CD4-positive, alpha-beta T cell treated with Interleukin-10 for 1 hour (primary cell): ENCODE data around the gene KIFC3.
"Not testable (repeated sequence)": the region's sequence is repeated elsewhere in the genome, so short reads cannot be mapped to it uniquely, and the experiment has no call there.

Source experiments
- DNase-seq: peaks from one replicate; pipeline ENCODE4 v3.0.0-alpha.2; 2020

The KIFC3 gene

GRCh38 chr16:57801809-57802340 is 416 bp downstream of the KIFC3 start:
- no peak for DNase-seq

GRCh38 chr16:57801098-57801808 is 1.0 kb downstream of the KIFC3 start:
- DNase-seq, result no peak

DNA sequence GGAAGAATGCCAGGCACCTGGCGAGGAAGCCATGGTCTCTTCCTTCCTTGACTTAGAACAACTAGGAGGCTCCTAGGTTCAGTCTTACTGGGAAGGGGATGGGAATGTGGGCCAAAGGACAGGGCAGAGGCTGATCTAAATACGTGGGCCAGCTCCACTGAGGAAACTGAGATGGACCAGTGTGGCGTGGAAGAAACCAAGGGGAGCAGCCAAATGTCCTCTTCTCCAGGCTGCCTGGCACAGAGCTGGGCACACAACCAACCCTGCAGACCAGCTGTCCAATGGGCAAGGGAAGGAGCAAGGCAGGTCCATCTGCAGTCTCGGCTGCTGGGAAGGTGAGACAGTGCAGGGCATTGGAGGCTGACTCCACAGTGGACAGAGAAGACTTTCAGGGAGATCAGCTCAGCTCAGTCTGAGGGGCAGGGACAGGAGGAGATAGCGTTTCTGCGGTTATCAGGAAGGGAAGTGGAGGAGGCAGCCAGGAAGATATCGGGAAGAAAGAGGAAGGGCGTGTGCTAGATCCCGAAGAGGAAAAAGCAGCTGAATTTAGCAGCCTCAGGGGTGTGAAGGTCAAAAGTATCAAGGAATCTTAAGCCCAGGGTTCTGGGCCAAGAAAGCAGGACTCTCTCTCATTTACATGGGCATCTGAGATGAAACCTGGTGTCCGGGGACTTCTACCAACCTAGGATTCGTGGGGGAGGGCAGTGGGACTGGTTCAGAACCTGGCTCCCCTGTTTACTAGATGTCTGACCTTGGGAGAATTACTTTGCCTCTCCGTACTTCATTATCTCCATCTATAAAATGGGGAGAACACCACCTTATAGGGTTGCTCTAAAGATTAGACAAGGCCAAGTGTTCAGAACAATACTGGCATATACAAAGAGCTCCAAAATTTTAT is 1.8 kb downstream of the KIFC3 start:
- no peak for DNase-seq

DNA sequence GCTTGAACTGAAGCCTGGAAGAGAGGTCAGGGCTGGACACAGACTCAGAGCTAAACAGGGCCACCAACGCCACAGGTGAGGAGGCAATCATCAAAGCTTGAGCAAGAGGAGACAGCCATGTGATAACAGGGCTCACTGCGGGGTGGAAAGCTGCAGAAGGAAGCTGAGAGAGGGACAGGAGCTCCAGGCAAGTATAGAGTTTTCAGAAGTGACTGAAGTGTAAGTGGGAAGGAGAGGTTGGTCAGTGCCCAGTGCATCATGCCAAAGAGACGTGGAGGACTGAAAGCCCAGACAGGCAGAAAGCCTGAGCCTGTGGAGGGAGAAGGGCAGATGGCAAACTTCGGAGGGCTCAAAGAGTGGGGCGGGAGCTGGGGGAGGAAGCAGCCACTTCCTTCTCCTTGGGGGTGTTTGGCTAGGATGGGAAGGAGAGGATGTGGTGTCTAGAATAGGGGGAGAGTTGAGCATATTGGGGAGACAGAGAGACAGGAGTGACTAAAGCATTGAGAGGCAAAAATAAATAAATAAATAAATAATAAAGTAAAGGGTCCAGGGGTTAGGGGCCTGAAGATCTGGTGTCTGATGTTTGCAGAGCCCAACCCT is 2.6 kb downstream of the KIFC3 start:
- DNase-seq, result no peak

DNA sequence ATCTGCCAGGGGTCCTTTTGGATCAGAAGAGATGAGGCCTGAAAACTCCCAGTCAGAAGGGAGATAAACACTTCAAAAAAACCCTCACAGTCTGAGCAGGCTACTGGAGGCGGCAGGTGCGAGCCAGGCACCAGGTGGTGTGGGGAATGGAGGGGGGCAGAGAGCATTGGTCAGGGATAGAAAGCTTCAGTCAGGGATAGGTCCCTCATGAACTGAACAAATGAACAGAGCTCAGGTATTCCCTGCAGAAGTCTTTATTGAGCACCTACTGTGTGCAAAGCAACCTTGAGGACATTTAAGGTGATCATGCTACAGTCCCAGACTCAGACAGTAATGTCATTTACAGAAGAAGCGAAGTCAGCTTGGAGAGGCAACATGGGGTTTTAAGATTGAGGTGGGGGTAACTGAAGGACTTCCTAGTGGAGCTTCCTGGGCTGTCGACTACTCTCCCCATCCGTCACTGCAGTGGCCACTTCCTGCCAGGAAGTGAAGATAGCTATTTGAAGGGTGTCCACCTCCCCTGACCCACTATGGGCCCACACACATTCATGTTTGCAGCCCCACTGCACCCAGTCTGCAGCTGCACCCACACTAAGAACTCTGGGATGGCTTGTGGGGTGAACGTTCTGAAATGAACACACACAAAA is 3.2 kb downstream of the KIFC3 start:
- no peak for DNase-seq

GRCh38 chr16:57798267-57798810 is 4.0 kb downstream of the KIFC3 start:
- DNase-seq, result no peak

DNA sequence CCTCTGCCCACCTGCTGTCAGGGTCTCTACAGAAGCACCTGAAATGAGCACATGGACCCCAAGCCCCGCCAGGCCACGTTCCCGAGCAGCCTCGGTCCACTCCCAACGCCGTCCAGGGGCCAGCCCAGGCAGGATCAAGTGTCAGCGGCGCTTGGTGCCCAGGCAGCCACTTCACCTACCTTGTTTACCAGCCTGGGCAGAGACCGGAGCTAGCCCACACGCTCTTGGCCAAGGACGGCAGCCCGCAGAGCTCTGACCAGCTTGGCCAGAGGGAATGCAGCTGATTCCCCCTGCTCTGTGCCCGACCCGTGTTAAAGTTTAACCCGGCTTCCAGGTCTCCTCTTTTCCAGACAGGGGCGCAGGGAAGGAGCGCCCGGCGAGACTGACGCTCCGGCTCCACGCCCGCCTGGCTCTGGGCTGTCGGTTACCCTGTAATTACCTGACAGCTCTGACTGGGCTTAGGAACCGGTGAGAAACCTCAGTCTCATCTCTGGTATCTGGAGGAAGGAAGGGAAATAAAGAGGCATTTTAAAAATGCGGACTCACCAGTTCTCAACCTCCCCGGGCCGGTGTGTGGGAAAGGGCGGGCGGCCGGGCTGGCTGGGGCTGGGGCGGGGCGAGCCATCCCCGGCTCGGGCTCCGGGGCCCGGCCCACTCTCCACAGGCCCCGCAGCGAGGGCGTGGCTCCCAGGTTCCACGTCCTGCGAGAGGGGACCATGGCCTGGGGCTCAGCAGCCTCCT is 4.6 kb downstream of the KIFC3 start:
- no peak for DNase-seq

- no peak for DNase-seq
These were observed 5.1 kb downstream of the KIFC3 start for GRCh38 chr16:57797216-57797525.

DNA sequence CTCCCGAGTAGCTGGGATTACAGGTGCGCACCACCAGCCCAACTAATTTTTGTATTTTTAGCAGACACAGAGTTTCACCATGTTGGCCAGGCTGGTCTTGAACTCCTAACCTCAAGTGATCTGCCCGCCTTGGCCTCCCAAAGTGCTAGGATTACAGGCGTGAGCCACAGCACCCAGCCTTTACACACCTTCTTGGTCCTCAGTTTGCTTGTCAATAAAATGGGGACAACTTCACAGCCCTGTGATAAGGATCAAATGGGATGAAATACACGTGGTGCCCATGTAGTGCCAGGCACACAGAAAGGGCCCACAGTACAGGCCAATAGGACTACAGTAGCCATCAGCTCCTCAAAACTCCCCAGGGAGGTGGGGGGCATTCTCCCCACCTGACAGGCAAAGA is 6.3 kb downstream of the KIFC3 start:
- not testable (repeated sequence) for DNase-seq

GRCh38 chr16:57795431-57795878 is 6.8 kb downstream of the KIFC3 start:
- DNase-seq, result peak; percentile 47

DNA sequence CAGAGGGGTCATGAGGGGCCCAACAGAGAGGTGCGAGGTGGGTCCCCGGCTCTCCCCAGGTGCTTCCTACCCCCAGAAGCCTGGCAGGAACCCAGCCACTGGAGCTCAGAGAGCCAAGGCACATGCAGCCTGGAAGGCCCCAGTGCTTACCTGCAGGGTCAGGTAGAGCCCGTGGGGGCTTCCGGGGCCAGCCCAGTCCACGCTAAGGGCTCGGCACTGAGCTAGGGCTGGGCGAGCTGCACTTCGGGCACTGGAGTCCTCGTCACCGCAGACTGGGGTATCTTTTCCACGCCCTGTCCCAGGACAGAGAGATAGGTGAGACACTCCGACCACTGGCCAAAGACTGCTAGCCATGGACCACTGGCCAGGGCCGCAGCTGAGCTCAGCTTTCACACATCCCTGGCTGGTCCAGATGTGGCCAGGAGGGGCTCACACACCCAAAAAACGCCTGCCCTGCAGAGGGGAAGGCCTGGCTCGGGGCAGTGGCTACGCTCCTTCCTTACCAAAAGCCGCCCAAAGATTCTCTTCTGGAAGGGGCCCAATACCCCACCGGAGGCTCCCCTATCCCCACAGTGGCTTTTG is 7.4 kb downstream of the KIFC3 start:
- DNase-seq, result no peak

- no peak for DNase-seq
These were observed 10.3 kb downstream of the KIFC3 start for GRCh38 chr16:57791893-57792461.

DNA sequence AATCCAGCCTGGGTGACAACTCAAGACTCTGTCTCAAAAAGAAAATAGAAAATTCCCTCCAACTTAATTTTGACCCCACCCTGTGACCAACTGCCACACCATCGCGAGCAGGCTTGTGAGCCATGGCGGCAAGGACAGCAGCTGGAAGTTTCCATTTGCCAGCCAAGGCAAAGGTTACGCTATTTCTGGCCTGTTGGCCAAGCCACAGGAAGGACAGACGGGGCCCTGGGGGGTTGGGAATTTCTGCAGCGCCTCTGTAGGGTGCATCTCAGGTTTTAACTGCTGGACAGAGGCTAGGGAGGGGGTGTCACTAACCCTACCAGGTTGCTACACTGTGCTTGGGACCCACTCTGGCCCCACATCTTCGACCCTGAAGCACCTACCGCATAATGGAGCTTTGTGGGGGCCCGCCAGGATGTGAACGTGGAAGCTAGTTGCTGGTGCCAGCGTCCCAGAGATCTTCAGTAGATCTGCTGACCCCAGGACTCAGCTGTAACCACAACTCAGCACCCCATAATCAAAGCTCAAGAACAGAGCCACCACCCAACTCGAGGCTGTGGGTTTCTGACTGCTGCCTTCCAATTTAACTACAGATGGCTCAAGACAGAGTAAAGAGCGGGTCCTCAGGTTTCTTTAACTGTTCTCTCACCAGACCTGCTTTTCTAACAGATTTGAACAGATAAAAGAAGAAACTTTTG is 10.9 kb downstream of the KIFC3 start:
- no peak for DNase-seq

DNA sequence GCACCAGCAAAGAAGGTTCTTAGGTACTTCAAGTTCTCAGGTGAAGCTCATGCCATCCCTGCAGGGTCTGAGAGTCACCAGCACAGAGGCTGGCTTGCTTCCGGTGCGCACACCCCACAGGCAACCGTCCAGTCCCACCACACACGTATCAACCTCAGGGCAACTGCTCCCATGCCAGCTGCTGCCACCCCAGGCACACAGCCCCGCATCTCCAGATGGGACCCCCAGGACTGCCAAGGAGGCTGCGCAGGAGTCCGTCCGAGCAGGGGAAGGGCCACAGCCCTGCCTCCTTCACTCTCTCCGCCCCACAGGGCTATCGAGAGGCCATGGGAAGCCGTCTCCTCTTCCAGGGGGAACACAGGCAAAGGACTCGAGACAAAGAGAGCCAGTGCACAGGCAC is 13.3 kb downstream of the KIFC3 start:
- no peak for DNase-seq

- DNase-seq, result no peak
These were observed 13.9 kb downstream of the KIFC3 start for GRCh38 chr16:57788252-57788841.

GRCh38 chr16:57787519-57787905 is 14.8 kb downstream of the KIFC3 start:
- no peak for DNase-seq

DNA sequence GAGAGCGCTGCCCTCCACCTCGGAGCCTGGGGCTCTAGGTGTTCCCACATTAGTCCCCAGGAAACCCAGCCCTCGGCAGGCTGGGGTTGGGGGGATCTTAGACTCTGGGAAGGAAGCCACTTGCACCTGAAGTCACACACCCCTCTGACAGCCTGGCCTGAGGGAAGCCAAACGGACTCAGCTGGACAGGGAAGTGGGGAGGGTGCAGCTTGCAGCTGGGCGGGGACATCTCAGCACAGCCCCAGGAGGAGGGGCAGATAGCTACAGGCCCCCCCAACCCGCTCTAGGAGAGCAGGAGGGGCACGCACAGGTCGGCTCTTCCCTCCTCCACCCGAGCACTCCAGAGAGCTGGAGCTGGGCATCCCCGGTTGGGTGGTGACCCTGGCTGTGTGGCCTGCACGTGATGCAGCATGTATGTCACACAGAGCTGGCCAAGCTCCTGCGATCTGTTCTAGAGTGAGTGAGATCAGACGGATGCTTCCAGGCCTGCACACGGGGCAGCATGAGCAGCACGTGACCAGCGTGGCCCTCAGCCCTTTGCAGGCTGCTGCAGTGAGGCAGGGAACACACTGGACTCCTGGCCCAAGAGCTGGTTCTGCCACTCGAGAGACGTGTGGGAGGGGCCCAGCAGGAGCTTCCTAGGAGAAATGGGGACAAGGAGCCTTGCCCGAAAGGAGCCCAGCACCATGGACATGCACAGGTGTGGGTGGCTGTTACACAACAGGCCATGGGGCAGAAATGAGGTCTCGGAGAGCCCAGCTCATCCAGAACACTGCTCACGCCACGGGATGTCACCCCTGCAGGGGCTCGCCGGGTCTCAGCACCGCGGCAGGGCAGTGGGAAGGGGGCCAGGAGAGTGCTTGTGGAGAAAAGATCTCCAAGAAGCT is 15.4 kb downstream of the KIFC3 start:
- DNase-seq, result no peak

GRCh38 chr16:57785924-57786323 is 16.4 kb downstream of the KIFC3 start:
- DNase-seq, result no peak

DNA sequence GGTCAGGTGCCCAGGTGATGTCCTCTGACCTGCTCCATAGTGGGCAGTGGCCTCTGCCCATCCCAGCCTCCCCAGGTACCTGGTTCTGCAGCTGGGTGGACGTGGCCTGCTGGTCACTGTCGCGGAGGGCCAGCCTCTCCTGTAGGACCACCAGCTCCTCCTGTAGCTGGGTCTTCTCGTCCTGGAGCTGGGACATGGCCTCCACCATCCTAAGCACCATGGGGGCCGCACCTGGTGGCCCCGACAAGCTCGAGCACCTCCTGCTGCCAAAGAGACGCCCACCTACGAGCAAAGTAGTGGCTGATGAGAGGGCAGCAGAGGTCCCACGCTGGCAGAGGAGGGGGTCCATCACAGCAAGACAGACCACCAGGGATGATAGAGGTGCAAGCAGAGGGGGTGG is 16.9 kb downstream of the KIFC3 start:
- DNase-seq, result no peak
